ENCODE data around the gene PDE8A. TPM values are rescaled to one million over a fixed set of nuclear protein-coding genes. Genes with fewer than 3 reads are reported as not detected.

Gene PDE8A
- total RNA-seq, 1 experiment from 2014 or later, result 65.9 TPM

DNA sequence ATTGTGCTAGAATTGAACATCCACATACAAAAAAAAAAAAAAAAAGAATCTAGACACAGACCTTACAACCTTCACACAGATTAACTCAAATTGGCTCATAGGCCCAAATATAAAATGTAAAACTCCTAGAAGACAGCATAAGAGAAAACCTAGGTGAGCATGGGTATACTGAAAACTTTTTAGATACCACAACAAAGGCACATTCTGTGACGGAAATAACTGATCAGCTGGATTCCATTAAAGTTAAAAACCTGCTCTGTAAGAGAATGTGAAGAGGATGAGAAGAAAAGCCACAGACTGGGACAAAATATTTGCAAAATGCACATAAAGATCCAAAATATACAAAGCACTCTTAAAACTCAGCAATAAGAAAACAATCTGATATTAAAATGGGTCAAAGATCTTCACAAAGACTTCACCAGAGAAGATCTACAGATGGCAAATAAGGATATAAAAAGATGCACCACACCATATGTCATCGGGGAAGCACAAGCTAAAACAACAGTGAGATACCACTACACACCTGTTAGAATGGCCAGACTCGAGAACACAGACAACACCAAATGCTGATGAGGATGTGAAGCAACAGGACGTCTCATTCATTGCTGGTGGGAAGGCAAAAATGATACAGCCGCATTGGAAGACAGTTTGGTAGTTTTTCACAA is 167.9 kb downstream of the PDE8A start:
- no peaks in the 10 kb centered on the region for H3K9me3 Mint-ChIP-seq (ENCODE audit: low read depth, unreplicated experiment)

DNA sequence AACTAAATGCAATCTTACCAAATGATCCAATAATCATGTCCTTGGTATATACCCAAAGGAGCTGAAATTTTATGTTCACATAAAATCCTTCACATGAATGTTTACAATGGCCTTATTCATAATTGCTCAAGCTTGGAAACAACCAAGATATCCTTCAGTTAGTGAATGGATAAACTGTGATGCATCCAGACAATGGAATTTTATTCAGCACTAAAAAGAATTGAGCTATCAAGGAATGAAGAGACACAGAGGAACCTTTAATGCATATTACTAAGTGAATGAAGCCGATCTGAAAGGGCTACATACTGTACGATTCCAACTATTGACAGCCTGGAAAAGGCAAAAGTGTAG is 168.4 kb downstream of the PDE8A start:
- DNase-seq, result no peak
- Mint-ChIP-seq H3K27ac (ENCODE audit: unreplicated experiment) (no peak overlapping the region), H3K4me1 (ENCODE audit: low read depth, unreplicated experiment) (no peaks in the 10 kb centered on the region), H3K27me3 (ENCODE audit: unreplicated experiment) (no peaks in the 10 kb centered on the region), H3K9me3 (ENCODE audit: low read depth, unreplicated experiment) (no peaks in the 10 kb centered on the region), H3K4me3 (ENCODE audit: low read depth, unreplicated experiment) (no peak overlapping the region), H3K36me3 (ENCODE audit: insufficient read depth, unreplicated experiment) (no peaks in the 10 kb centered on the region)
- intact Hi-C loops (cut with micrococcal nuclease; ENCODE audit: unreplicated experiment), result loop anchor here (10.0 kb wide), 1 partner anchor 55 kb away; no protein-coding TSS in a partner anchor
- CTCF ChIA-PET, result no interaction called here
- TF ChIP-seq, protein P1, sequence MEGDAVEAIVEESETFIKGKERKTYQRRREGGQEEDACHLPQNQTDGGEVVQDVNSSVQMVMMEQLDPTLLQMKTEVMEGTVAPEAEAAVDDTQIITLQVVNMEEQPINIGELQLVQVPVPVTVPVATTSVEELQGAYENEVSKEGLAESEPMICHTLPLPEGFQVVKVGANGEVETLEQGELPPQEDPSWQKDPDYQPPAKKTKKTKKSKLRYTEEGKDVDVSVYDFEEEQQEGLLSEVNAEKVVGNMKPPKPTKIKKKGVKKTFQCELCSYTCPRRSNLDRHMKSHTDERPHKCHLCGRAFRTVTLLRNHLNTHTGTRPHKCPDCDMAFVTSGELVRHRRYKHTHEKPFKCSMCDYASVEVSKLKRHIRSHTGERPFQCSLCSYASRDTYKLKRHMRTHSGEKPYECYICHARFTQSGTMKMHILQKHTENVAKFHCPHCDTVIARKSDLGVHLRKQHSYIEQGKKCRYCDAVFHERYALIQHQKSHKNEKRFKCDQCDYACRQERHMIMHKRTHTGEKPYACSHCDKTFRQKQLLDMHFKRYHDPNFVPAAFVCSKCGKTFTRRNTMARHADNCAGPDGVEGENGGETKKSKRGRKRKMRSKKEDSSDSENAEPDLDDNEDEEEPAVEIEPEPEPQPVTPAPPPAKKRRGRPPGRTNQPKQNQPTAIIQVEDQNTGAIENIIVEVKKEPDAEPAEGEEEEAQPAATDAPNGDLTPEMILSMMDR (IDR thresholded peaks at IDR 0.05; ENCODE audit: unreplicated experiment), result no peak
- BruUV-seq (replicated peaks), result no TSS peak

More for the DNA sequence above, 167.9 kb downstream of the PDE8A start:
- no peaks in the 10 kb centered on the region for H3K36me3 Mint-ChIP-seq (ENCODE audit: insufficient read depth, unreplicated experiment)
- H3K4me3 Mint-ChIP-seq (ENCODE audit: low read depth, unreplicated experiment), result no peak overlapping the region
- intact Hi-C loops (cut with micrococcal nuclease; ENCODE audit: unreplicated experiment), result loop anchor here (10.0 kb wide), 2 partner anchors 55 to 195 kb away; no protein-coding TSS in a partner anchor
- H3K27ac Mint-ChIP-seq (ENCODE audit: unreplicated experiment), result no peak overlapping the region
- no peak for DNase-seq
- TF ChIP-seq, protein P1 (IDR thresholded peaks at IDR 0.05; ENCODE audit: unreplicated experiment), result no peak
- BruUV-seq (replicated peaks), result no TSS peak
- CTCF ChIA-PET, result no interaction called here
- no peaks in the 10 kb centered on the region for H3K4me1 Mint-ChIP-seq (ENCODE audit: low read depth, unreplicated experiment)
- H3K27me3 Mint-ChIP-seq (ENCODE audit: unreplicated experiment), result no peaks in the 10 kb centered on the region

DNA sequence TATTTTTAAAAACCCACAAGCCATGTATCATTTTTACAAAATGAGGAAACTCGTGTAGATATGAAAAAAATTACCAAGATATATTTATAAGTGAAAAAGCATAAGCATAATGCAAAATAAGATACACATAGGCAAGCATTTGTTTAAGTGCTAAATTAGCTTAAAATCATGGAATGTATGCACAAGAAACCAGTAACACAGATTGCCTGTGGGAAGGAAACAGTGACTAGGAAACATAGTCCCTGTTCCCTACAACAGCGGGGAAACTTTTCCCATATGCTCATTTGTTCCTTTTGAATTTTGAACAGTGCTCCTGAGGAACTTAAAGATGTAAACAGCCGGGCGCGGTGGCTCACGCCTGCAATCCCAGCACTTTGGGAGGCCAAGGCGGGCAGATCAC is 169.5 kb downstream of the PDE8A start:
- TF ChIP-seq, protein P1 (IDR thresholded peaks at IDR 0.05; ENCODE audit: unreplicated experiment), result no peak
- H3K4me3 Mint-ChIP-seq (ENCODE audit: low read depth, unreplicated experiment), result no peak overlapping the region
- BruUV-seq (replicated peaks), result no TSS peak
- DNase-seq, result no peak
- H3K27me3 Mint-ChIP-seq (ENCODE audit: unreplicated experiment), result no peaks in the 10 kb centered on the region
- no peaks in the 10 kb centered on the region for H3K9me3 Mint-ChIP-seq (ENCODE audit: low read depth, unreplicated experiment)
- no peak overlapping the region for H3K27ac Mint-ChIP-seq (ENCODE audit: unreplicated experiment)
- H3K36me3 Mint-ChIP-seq (ENCODE audit: insufficient read depth, unreplicated experiment), result no peaks in the 10 kb centered on the region
- CTCF ChIA-PET, result no interaction called here
- no peaks in the 10 kb centered on the region for H3K4me1 Mint-ChIP-seq (ENCODE audit: low read depth, unreplicated experiment)
- intact Hi-C loops (cut with micrococcal nuclease; ENCODE audit: unreplicated experiment), result loop anchor here (10.0 kb wide), 1 partner anchor 56 kb away; no protein-coding TSS in a partner anchor

GRCh38 chr15:85151861-85152260 is 170.2 kb downstream of the PDE8A start:
- no peaks in the 10 kb centered on the region for H3K36me3 Mint-ChIP-seq (ENCODE audit: insufficient read depth, unreplicated experiment)
- no TSS peak for BruUV-seq (replicated peaks)
- H3K9me3 Mint-ChIP-seq (ENCODE audit: low read depth, unreplicated experiment), result no peaks in the 10 kb centered on the region
- DNase-seq, result no peak
- no peaks in the 10 kb centered on the region for H3K27me3 Mint-ChIP-seq (ENCODE audit: unreplicated experiment)
- CTCF ChIA-PET, result no interaction called here
- intact Hi-C loops (cut with micrococcal nuclease; ENCODE audit: unreplicated experiment), result loop anchor here (10.0 kb wide), 1 partner anchor 57 kb away; no protein-coding TSS in a partner anchor
- no peaks in the 10 kb centered on the region for H3K4me1 Mint-ChIP-seq (ENCODE audit: low read depth, unreplicated experiment)
- H3K4me3 Mint-ChIP-seq (ENCODE audit: low read depth, unreplicated experiment), result no peak overlapping the region
- H3K27ac Mint-ChIP-seq (ENCODE audit: unreplicated experiment), result no peak overlapping the region
- TF ChIP-seq, protein P1 (IDR thresholded peaks at IDR 0.05; ENCODE audit: unreplicated experiment), result no peak

Measured in Calu3 (cell line).